HepG2 (cell line): ENCODE data around the gene GNAZ.

Source experiments
- KMT2B ChIP-seq: IDR thresholded peaks from 2 replicates; pipeline ENCODE4 v1.6.1; 2016; ENCODE audit warnings: missing genetic modification reagents, missing compliant biosample characterization
- POLR2AphosphoS5 ChIP-seq: IDR thresholded peaks from 2 replicates; pipeline ENCODE4 v1.6.1; 2012; ENCODE audit warnings: low read depth, low read length
- ZNF281 ChIP-seq: sonication (generic); formaldehyde crosslinking; IDR thresholded peaks from 2 replicates; pipeline ENCODE4 v1.4.0; 2020; ENCODE audit warnings: missing genetic modification reagents, borderline replicate concordance
- ZNF589 ChIP-seq: sonication (generic); formaldehyde crosslinking; conservative IDR thresholded peaks from 2 replicates; pipeline ENCODE4 v1.8.0; 2022; ENCODE audit warnings: mild to moderate bottlenecking, moderate library complexity, missing genetic modification reagents
- ZNF780A ChIP-seq: sonication (generic); formaldehyde crosslinking; IDR thresholded peaks from 2 replicates; pipeline ENCODE4 v1.8.0; 2022; ENCODE audit warnings: mild to moderate bottlenecking, missing genetic modification reagents, moderate library complexity
- TF ChIP-seq, protein P1 (sequence below): sonication (generic); formaldehyde crosslinking; IDR thresholded peaks from 2 replicates; pipeline ENCODE4 v1.4.0; 2020; ENCODE audit warnings: mild to moderate bottlenecking, missing genetic modification reagents
- TF ChIP-seq, protein P2 (sequence below): sonication (generic); formaldehyde crosslinking; IDR thresholded peaks from 2 replicates; pipeline ENCODE4 v1.4.0; 2020; ENCODE audit warnings: missing genetic modification reagents
- TF ChIP-seq, protein P3 (sequence below): sonication (generic); formaldehyde crosslinking; IDR thresholded peaks from 2 replicates; pipeline ENCODE4 v1.8.1; 2023; ENCODE audit warnings: missing genetic modification reagents, inconsistent platforms, borderline replicate concordance
- TF ChIP-seq, protein P4 (sequence below): sonication (generic); formaldehyde crosslinking; IDR thresholded peaks from 2 replicates; pipeline ENCODE4 v1.5.0; 2020; ENCODE audit warnings: missing genetic modification reagents

- no peak for TF ChIP-seq POLR2AphosphoS5
- no peak for TF ChIP-seq ZNF589 (CRISPR knock-in tag)
- TF ChIP-seq, protein P1, sequence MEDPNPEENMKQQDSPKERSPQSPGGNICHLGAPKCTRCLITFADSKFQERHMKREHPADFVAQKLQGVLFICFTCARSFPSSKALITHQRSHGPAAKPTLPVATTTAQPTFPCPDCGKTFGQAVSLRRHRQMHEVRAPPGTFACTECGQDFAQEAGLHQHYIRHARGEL (CRISPR knock-in tag), result no peak
- TF ChIP-seq, protein P2, sequence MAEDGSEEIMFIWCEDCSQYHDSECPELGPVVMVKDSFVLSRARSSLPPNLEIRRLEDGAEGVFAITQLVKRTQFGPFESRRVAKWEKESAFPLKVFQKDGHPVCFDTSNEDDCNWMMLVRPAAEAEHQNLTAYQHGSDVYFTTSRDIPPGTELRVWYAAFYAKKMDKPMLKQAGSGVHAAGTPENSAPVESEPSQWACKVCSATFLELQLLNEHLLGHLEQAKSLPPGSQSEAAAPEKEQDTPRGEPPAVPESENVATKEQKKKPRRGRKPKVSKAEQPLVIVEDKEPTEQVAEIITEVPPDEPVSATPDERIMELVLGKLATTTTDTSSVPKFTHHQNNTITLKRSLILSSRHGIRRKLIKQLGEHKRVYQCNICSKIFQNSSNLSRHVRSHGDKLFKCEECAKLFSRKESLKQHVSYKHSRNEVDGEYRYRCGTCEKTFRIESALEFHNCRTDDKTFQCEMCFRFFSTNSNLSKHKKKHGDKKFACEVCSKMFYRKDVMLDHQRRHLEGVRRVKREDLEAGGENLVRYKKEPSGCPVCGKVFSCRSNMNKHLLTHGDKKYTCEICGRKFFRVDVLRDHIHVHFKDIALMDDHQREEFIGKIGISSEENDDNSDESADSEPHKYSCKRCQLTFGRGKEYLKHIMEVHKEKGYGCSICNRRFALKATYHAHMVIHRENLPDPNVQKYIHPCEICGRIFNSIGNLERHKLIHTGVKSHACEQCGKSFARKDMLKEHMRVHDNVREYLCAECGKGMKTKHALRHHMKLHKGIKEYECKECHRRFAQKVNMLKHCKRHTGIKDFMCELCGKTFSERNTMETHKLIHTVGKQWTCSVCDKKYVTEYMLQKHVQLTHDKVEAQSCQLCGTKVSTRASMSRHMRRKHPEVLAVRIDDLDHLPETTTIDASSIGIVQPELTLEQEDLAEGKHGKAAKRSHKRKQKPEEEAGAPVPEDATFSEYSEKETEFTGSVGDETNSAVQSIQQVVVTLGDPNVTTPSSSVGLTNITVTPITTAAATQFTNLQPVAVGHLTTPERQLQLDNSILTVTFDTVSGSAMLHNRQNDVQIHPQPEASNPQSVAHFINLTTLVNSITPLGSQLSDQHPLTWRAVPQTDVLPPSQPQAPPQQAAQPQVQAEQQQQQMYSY, result peak; percentile 93
- TF ChIP-seq, protein P3, sequence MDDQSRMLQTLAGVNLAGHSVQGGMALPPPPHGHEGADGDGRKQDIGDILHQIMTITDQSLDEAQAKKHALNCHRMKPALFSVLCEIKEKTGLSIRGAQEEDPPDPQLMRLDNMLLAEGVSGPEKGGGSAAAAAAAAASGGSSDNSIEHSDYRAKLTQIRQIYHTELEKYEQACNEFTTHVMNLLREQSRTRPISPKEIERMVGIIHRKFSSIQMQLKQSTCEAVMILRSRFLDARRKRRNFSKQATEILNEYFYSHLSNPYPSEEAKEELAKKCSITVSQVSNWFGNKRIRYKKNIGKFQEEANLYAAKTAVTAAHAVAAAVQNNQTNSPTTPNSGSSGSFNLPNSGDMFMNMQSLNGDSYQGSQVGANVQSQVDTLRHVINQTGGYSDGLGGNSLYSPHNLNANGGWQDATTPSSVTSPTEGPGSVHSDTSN, result no peak
- TF ChIP-seq KMT2B (CRISPR knock-in tag), result no peak
- TF ChIP-seq ZNF780A (CRISPR knock-in tag), result no peak
- TF ChIP-seq, protein P4, sequence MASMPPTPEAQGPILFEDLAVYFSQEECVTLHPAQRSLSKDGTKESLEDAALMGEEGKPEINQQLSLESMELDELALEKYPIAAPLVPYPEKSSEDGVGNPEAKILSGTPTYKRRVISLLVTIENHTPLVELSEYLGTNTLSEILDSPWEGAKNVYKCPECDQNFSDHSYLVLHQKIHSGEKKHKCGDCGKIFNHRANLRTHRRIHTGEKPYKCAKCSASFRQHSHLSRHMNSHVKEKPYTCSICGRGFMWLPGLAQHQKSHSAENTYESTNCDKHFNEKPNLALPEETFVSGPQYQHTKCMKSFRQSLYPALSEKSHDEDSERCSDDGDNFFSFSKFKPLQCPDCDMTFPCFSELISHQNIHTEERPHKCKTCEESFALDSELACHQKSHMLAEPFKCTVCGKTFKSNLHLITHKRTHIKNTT (CRISPR knock-in tag), result no peak
- no peak for TF ChIP-seq ZNF281 (CRISPR knock-in tag)
Measured at GRCh38 chr22:23163665-23164064, 93.3 kb downstream of the GNAZ start.
